ENCODE data around the gene NECAB3. TPM values are rescaled to one million over a fixed set of nuclear protein-coding genes. Genes with fewer than 3 reads are reported as not detected.

Gene NECAB3
- total RNA-seq, 1 experiment from 2014 or later: 105 TPM

DNA sequence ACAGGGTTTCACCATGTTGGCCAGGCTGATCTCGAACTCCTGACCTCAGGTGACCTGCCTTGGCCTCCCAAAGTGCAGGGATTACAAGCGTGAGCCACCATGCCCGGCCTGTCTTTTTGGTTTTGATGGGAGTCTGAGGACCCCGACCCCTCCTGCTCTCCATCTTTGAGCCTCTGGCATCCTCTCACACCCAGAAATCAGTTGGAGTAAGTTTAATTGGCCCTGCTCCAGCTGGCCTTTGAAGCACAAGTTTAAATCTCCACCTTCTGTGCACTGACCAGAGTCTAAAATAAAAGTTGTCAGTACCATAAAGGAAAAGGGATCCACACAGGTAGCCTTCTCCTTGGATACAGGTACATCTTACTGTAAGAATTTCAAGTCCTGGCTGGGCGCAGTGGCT is 28.0 kb downstream of the NECAB3 start:
- Mint-ChIP-seq H3K4me1 (ENCODE audit: low read depth, unreplicated experiment) (no peaks in the 10 kb centered on the region), H3K27me3 (ENCODE audit: insufficient read depth, unreplicated experiment) (no peaks in the 10 kb centered on the region), H3K9me3 (ENCODE audit: unreplicated experiment) (no peaks in the 10 kb centered on the region), H3K4me3 (ENCODE audit: unreplicated experiment) (no peak overlapping the region), H3K36me3 (ENCODE audit: insufficient read depth, unreplicated experiment) (peaks cover 54% of the 10 kb centered on the region), H3K27ac (ENCODE audit: unreplicated experiment) (no peak overlapping the region)
- Histone ChIP-seq H3K9me3 (no peaks in the 10 kb centered on the region), H3K4me1 (peaks cover 9% of the 10 kb centered on the region; the same call in 1 of the 2 replicates), H3K4me3 (ENCODE audit: low read depth, low read length) (no peak overlapping the region), H3K36me3 (ENCODE audit: control insufficient read depth, insufficient read depth, low read length) (no peaks in the 10 kb centered on the region), H3K27me3 (replicated peaks; ENCODE audit: control insufficient read depth, insufficient read depth, low read length) (no peaks in the 10 kb centered on the region)
- POLR2A ChIA-PET: no interaction called here
- CTCF ChIA-PET: no interaction called here
- TF ChIP-seq, protein P1, sequence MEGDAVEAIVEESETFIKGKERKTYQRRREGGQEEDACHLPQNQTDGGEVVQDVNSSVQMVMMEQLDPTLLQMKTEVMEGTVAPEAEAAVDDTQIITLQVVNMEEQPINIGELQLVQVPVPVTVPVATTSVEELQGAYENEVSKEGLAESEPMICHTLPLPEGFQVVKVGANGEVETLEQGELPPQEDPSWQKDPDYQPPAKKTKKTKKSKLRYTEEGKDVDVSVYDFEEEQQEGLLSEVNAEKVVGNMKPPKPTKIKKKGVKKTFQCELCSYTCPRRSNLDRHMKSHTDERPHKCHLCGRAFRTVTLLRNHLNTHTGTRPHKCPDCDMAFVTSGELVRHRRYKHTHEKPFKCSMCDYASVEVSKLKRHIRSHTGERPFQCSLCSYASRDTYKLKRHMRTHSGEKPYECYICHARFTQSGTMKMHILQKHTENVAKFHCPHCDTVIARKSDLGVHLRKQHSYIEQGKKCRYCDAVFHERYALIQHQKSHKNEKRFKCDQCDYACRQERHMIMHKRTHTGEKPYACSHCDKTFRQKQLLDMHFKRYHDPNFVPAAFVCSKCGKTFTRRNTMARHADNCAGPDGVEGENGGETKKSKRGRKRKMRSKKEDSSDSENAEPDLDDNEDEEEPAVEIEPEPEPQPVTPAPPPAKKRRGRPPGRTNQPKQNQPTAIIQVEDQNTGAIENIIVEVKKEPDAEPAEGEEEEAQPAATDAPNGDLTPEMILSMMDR (IDR thresholded peaks at IDR 0.05; ENCODE audit: insufficient read depth in 1 of 2, low read depth in 1 of 2, low read length in 1 of 2, severe bottlenecking in 1 of 2, unreplicated experiment in 1 of 2): no peak
- DNase-seq: peak in 1 of 2 experiments; percentile 34
- no TSS peak for BruUV-seq (replicated peaks)
- intact Hi-C loops (cut with micrococcal nuclease; ENCODE audit: unreplicated experiment): no loop called here

GRCh38 chr20:33645396-33645795 is 28.8 kb downstream of the NECAB3 start:
- Histone ChIP-seq H3K9me3 (no peaks in the 10 kb centered on the region), H3K4me1 (peaks cover 9% of the 10 kb centered on the region; the same call in 1 of the 2 replicates), H3K27me3 (replicated peaks; ENCODE audit: control insufficient read depth, insufficient read depth, low read length) (no peaks in the 10 kb centered on the region), H3K4me3 (ENCODE audit: low read depth, low read length) (no peak overlapping the region), H3K36me3 (ENCODE audit: control insufficient read depth, insufficient read depth, low read length) (no peaks in the 10 kb centered on the region)
- peaks cover 54% of the 10 kb centered on the region for H3K36me3 Mint-ChIP-seq (ENCODE audit: insufficient read depth, unreplicated experiment)
- no peak overlapping the region for H3K27ac Mint-ChIP-seq (ENCODE audit: unreplicated experiment)
- no peaks in the 10 kb centered on the region for H3K4me1 Mint-ChIP-seq (ENCODE audit: low read depth, unreplicated experiment)
- TF ChIP-seq, protein P1 (IDR thresholded peaks at IDR 0.05; ENCODE audit: insufficient read depth in 1 of 2, low read depth in 1 of 2, low read length in 1 of 2, severe bottlenecking in 1 of 2, unreplicated experiment in 1 of 2): no peak
- no TSS peak for BruUV-seq (replicated peaks)
- ChIA-PET CTCF (interaction anchor here (0.8 kb wide), 1 partner anchor 8 kb away, joined by 4 read pairs; no protein-coding TSS in a partner anchor), POLR2A (no interaction called here)
- intact Hi-C loops (cut with micrococcal nuclease; ENCODE audit: unreplicated experiment): no loop called here
- no peak overlapping the region for H3K4me3 Mint-ChIP-seq (ENCODE audit: unreplicated experiment)
- DNase-seq: peak in 1 of 2 experiments; percentile 26
- no peaks in the 10 kb centered on the region for H3K9me3 Mint-ChIP-seq (ENCODE audit: unreplicated experiment)
- H3K27me3 Mint-ChIP-seq (ENCODE audit: insufficient read depth, unreplicated experiment): no peaks in the 10 kb centered on the region

DNA sequence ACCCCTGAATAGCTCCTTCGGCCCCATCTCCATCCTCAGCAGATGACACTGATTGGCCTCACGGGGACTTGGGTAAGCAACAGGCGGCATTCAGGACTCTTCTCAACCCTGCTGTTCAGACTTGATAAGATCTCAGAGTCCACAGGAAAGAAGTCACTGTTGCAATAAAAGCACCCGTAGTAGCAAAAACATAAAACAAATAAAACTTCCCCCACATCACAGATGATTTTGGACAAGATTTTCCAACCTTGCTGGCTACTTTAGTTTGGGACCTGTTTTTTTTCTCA is 29.2 kb downstream of the NECAB3 start:
- BruUV-seq (replicated peaks): no TSS peak
- no peak for DNase-seq
- peaks cover 58% of the 10 kb centered on the region for H3K36me3 Mint-ChIP-seq (ENCODE audit: insufficient read depth, unreplicated experiment)
- Histone ChIP-seq H3K36me3 (ENCODE audit: control insufficient read depth, insufficient read depth, low read length) (no peaks in the 10 kb centered on the region), H3K4me3 (ENCODE audit: low read depth, low read length) (no peak overlapping the region), H3K4me1 (peaks cover 9% of the 10 kb centered on the region; the same call in 1 of the 2 replicates), H3K9me3 (no peaks in the 10 kb centered on the region), H3K27me3 (replicated peaks; ENCODE audit: control insufficient read depth, insufficient read depth, low read length) (no peaks in the 10 kb centered on the region)
- no peak overlapping the region for H3K4me3 Mint-ChIP-seq (ENCODE audit: unreplicated experiment)
- no peaks in the 10 kb centered on the region for H3K4me1 Mint-ChIP-seq (ENCODE audit: low read depth, unreplicated experiment)
- TF ChIP-seq, protein P1 (IDR thresholded peaks at IDR 0.05; ENCODE audit: insufficient read depth in 1 of 2, low read depth in 1 of 2, low read length in 1 of 2, severe bottlenecking in 1 of 2, unreplicated experiment in 1 of 2): no peak
- intact Hi-C loops (cut with micrococcal nuclease; ENCODE audit: unreplicated experiment): no loop called here
- H3K9me3 Mint-ChIP-seq (ENCODE audit: unreplicated experiment): no peaks in the 10 kb centered on the region
- no peaks in the 10 kb centered on the region for H3K27me3 Mint-ChIP-seq (ENCODE audit: insufficient read depth, unreplicated experiment)
- POLR2A ChIA-PET: no interaction called here
- CTCF ChIA-PET: interaction anchor here (0.7 to 0.8 kb wide), 2 partner anchors 9 to 188 kb away, joined by 3 to 4 read pairs; no protein-coding TSS in a partner anchor
- no peak overlapping the region for H3K27ac Mint-ChIP-seq (ENCODE audit: unreplicated experiment)

Measured in Caco-2 (cell line).